A549 treated with Mapracorat at 1 μM for 4 hours (cell line): Measurements from ENCODE around the gene GJB3. TPM values are rescaled to one million over a fixed set of nuclear protein-coding genes. Genes with fewer than 3 reads are reported as not detected.

Experiments used
- total RNA-seq: library from RNA; stranded (reverse); fragments of 200-300 nt; extraction: Qiagen RNA extraction; gene quantifications from 5 replicates; pipeline ENCODE4 v1.2.3, GENCODE V29; 2022

Gene GJB3
- 9.5 to 15.0 TPM (median 11.7 TPM) in 5 replicates for total RNA-seq

DNA sequence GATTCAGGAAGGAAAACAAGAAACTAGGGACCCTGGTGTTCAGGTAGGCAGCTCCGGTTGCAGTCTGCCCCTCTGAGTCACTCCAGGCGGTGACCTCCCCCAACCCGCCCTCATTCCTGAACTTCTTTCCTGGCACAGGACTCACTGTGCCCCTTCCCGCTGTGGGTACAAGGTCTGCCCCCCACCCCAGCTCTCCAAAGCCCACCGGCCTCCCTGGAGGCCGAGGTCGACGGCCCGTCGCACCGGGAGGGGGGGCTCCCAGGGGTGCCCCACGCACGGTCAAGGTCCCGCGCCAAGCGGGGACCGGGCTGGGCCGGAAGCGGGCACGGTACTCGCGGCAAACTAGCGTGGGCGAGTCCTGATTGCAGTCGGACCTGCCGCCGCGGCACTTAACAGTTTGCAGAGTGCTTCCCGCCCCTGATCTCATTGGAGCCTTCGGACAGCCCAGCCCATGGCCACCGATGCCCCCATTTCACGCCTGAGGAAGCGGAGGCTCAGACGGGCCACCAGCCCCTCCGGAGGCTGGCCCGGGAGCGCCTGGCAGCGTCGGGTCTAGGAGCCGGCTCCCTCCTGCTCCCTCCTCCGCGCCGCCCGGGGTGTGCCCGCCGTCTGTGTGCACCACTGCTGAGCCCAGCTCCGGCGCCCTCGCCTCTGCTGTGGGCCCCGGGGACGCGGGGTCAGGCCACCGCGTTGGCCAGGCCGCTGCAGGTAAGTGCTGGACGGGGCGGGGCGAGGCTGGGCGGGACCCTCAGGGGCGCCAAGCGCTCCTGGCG, at the start of gene GJB3:
GJB3 (plus strand) TSS at position 144 of the 773 bp plus-strand sequence. CDS start 3,549 bp downstream, outside the sequence.

DNA sequence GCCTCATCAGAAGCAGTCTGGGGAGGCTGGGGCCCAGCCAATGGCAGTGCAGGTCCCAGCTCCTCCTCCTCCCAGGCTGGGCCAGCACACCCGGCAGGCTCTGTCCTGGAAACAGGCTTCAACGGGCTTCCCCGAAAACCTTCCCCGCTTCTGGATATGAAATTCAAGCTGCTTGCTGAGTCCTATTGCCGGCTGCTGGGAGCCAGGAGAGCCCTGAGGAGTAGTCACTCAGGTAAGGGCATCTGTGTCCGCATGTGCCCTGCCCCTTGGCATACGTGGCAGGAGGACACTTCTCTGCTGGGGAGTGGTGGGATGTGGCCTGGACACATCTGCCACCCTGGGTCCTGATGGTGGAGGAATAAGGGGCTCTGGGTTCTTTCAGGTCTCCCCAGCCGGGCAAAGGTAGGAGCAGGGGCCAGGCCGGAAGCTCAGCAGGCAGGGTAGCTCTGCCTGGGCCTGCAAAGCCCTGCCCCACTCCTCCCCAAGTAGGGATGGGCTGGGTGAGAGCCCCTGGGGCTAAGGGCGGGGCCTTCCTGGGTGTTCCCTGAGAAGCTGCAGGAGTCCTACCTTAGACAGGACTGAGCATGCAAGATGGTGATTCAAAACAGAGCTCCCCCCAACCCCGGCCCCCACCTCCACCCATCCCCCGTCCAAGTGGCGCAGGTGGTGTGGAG, 25.9 kb upstream of the GJB3 start, which contains the start of gene GJB5:
GJB5 (plus strand) TSS at position 84 of the 674 bp plus-strand sequence. CDS start 2,284 bp downstream, outside the sequence.

DNA sequence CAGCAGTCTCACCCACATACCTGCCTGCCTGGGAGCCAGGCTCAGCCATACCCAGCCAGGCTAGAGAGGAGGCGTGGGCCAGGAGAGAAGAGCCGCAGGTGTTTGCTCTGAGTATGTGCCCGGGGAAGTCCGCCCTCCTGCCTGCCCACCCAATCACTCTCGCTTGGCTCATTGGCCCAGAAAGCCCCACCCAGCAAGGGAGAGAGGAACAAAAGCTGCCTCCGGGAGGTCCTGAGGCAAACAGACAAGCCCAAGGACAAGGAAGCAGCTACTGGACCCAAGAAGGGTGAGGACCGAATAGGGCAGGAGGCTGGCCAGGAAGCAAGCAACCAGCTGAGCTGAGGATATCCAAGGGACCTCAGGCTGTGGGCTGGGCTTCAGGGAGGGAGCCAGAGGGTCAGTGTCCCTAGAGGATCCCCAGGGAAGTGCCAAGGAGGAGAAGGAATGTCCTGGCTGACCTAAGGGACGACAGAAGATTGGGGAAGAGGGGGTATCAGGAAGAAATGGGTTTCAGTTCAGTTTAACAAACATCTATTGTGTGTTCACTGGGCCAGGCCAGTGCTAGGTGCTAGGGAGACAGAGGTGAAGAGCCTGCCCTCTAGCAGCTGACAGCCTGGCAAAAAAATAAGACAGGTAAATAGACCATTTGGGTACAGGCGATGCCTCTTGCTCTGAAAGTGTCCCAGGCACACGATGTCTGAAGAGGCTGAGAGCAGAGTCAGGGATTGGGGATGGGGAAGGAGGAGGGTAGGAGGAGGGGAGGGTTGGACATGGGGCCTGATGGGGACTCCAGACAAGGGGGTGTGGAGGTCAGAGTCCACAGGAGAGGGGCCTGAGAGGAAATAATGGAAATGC, 21.3 kb upstream of the GJB3 start, which contains the start of gene GJB4:
GJB4 (plus strand) TSS at position 238 of the 855 bp plus-strand sequence. CDS start 1,515 bp downstream, outside the sequence.

DNA sequence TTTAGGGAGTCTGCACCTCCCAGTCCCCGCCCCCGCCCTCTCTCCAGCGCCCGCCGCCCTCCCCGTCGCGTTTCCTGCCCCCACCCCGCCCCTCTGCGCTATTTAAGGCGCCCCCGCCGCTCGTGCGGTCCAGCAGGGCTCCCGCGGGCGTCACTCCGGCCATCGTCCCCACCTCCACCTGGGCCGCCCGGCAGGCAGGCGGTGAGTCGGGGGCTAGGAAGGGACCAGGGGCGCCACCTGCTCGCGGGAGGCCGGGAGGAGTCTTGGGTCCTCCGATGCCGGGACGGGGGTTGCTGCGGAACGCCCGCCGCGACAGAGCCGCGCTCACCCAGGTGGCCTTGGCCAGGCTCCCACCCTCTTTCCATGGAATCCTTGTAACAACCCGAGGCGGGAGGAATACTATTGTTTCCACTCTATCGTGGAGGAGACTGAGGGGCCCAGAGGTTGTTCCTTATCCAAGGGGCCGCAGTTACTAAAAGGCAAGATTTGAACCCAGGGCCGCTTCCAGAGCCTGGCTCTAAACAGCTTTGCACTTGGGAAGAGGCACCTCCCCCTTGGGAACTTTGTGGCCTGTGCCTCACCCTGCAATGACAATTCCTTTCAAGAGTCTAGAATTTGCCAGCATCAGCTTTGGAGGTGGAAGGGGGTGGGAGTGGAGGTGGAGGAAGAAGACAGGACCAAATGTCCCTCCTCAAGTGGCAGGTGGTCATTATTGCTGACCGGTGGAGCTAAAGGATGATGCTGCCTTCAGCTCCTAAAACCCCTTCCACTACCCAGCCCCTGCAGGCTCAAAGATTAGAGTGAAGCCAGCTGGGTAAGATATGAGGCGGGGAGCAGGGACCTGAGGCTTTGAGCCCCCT, 12.1 kb downstream of the GJB3 start, which contains the start of gene GJA4:
GJA4 (plus strand) TSS at position 132 of the 860 bp plus-strand sequence. CDS start 1,215 bp downstream, outside the sequence.

Other genes with a start within 250 kb of the GJB3 start
- 0.12 to 0.27 TPM (median 0.15 TPM) in 4 of 5 replicates, not detected in the other for gene GJB5, start 26.2 kb upstream of the GJB3 start, total RNA-seq
- 0.06 to 0.13 TPM (median 0.10 TPM) in 5 replicates for gene GJB4, start 21.5 kb upstream of the GJB3 start, total RNA-seq
- 0.13 TPM in 1 of 5 replicates, not detected in the others for gene GJA4, start 11.8 kb downstream of the GJB3 start, total RNA-seq
- 53.4 to 61.4 TPM (median 59.2 TPM) in 5 replicates for gene SMIM12, start 78.5 kb downstream of the GJB3 start, total RNA-seq
- 0.08 to 0.35 TPM (median 0.22 TPM) in 5 replicates for gene DLGAP3, start 148.4 kb downstream of the GJB3 start, total RNA-seq
- gene TMEM35B, start 204.1 kb downstream of the GJB3 start, total RNA-seq: 15.5 to 18.4 TPM (median 15.9 TPM) in 5 replicates